ENCODE results near the gene ERICH6B. TPM values are rescaled to one million over a fixed set of nuclear protein-coding genes. Genes with fewer than 3 reads are reported as not detected.

ERICH6B gene
- total RNA-seq, 1 donor from 2014 or later = not detected

- Mint-ChIP-seq H3K36me3 (ENCODE audit: low read depth, unreplicated experiment) (peaks cover 3% of the 10 kb centered on the region), H3K4me1 (ENCODE audit: low read depth, unreplicated experiment) (no peaks in the 10 kb centered on the region), H3K9me3 (ENCODE audit: unreplicated experiment) (no peaks in the 10 kb centered on the region), H3K27me3 (ENCODE audit: low read depth, unreplicated experiment) (peaks cover 16% of the 10 kb centered on the region), H3K27ac (ENCODE audit: unreplicated experiment) (no peak overlapping the region), H3K4me3 (ENCODE audit: unreplicated experiment) (no peak overlapping the region)
- Histone ChIP-seq H3K79me2 (ENCODE audit: insufficient read depth, low read length) (no peaks in the 10 kb centered on the region), H3K27ac (ENCODE audit: low read depth, low read length) (no peak overlapping the region), H3K4me2 (ENCODE audit: low read length) (no peak overlapping the region), H3K9me3 (ENCODE audit: insufficient read depth, low read depth, low read length) (no peaks in the 10 kb centered on the region), H3K9ac (ENCODE audit: low read length) (no peak overlapping the region), H3K36me3 (ENCODE audit: insufficient read depth, low read length) (no peaks in the 10 kb centered on the region), H3K4me1 (ENCODE audit: insufficient read depth, low read length) (no peaks in the 10 kb centered on the region), H3K27me3 (ENCODE audit: insufficient read depth, low read length) (peaks cover 11% of the 10 kb centered on the region), H2AFZ (ENCODE audit: low read depth, low read length) (no peak overlapping the region), H3K4me3 (ENCODE audit: insufficient read depth, low read depth, low read length) (no peak overlapping the region), H4K20me1 (ENCODE audit: insufficient read depth, low read length) (no peaks in the 10 kb centered on the region)
- FAIRE-seq = no peak
- DNase-seq (ENCODE audit: low read depth) = no peak
- TF ChIP-seq EZH2 (IDR thresholded peaks at IDR 0.05; ENCODE audit: insufficient read depth, low read length) = no peak
- TF ChIP-seq, protein P1, sequence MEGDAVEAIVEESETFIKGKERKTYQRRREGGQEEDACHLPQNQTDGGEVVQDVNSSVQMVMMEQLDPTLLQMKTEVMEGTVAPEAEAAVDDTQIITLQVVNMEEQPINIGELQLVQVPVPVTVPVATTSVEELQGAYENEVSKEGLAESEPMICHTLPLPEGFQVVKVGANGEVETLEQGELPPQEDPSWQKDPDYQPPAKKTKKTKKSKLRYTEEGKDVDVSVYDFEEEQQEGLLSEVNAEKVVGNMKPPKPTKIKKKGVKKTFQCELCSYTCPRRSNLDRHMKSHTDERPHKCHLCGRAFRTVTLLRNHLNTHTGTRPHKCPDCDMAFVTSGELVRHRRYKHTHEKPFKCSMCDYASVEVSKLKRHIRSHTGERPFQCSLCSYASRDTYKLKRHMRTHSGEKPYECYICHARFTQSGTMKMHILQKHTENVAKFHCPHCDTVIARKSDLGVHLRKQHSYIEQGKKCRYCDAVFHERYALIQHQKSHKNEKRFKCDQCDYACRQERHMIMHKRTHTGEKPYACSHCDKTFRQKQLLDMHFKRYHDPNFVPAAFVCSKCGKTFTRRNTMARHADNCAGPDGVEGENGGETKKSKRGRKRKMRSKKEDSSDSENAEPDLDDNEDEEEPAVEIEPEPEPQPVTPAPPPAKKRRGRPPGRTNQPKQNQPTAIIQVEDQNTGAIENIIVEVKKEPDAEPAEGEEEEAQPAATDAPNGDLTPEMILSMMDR (IDR thresholded peaks at IDR 0.05; ENCODE audit: insufficient read depth, low read depth, low read length) = no peak
Observed at GRCh38 chr13:45545686-45546409, 69.7 kb downstream of the ERICH6B start.

GRCh38 chr13:45544520-45544919, 71.0 kb downstream of the ERICH6B start:
- Histone ChIP-seq H3K27me3 (ENCODE audit: insufficient read depth, low read length) (peaks cover 11% of the 10 kb centered on the region), H3K36me3 (ENCODE audit: insufficient read depth, low read length) (no peaks in the 10 kb centered on the region), H3K27ac (ENCODE audit: low read depth, low read length) (no peak overlapping the region), H3K4me1 (ENCODE audit: insufficient read depth, low read length) (no peaks in the 10 kb centered on the region), H4K20me1 (ENCODE audit: insufficient read depth, low read length) (no peaks in the 10 kb centered on the region), H3K4me2 (ENCODE audit: low read length) (no peak overlapping the region), H3K79me2 (ENCODE audit: insufficient read depth, low read length) (no peaks in the 10 kb centered on the region), H3K4me3 (ENCODE audit: insufficient read depth, low read depth, low read length) (no peak overlapping the region), H3K9me3 (ENCODE audit: insufficient read depth, low read depth, low read length) (no peaks in the 10 kb centered on the region), H3K9ac (ENCODE audit: low read length) (no peak overlapping the region), H2AFZ (ENCODE audit: low read depth, low read length) (no peak overlapping the region)
- Mint-ChIP-seq H3K4me3 (ENCODE audit: unreplicated experiment) (no peak overlapping the region), H3K9me3 (ENCODE audit: unreplicated experiment) (no peaks in the 10 kb centered on the region), H3K27ac (ENCODE audit: unreplicated experiment) (no peak overlapping the region), H3K4me1 (ENCODE audit: low read depth, unreplicated experiment) (no peaks in the 10 kb centered on the region), H3K27me3 (ENCODE audit: low read depth, unreplicated experiment) (peaks cover 10% of the 10 kb centered on the region), H3K36me3 (ENCODE audit: low read depth, unreplicated experiment) (peaks cover 3% of the 10 kb centered on the region)
- DNase-seq (ENCODE audit: low read depth) (no peak), FAIRE-seq (no peak)
- TF ChIP-seq, protein P1 (IDR thresholded peaks at IDR 0.05; ENCODE audit: insufficient read depth, low read depth, low read length) = no peak
- no peak for TF ChIP-seq EZH2 (IDR thresholded peaks at IDR 0.05; ENCODE audit: insufficient read depth, low read length)

GRCh38 chr13:45542878-45543277, 72.7 kb downstream of the ERICH6B start:
- no peak for DNase-seq (ENCODE audit: low read depth)
- H3K27me3 ChIP-seq (ENCODE audit: insufficient read depth, low read length) = peaks cover 8% of the 10 kb centered on the region
- H3K4me2 ChIP-seq (ENCODE audit: low read length) = no peak overlapping the region
- H3K4me3 ChIP-seq (ENCODE audit: insufficient read depth, low read depth, low read length) = no peak overlapping the region
- no peaks in the 10 kb centered on the region for H3K9me3 ChIP-seq (ENCODE audit: insufficient read depth, low read depth, low read length)
- Mint-ChIP-seq H3K27ac (ENCODE audit: unreplicated experiment) (peak overlapping the region; percentile 47), H3K36me3 (ENCODE audit: low read depth, unreplicated experiment) (peaks cover 3% of the 10 kb centered on the region), H3K4me1 (ENCODE audit: low read depth, unreplicated experiment) (no peaks in the 10 kb centered on the region), H3K4me3 (ENCODE audit: unreplicated experiment) (no peak overlapping the region), H3K9me3 (ENCODE audit: unreplicated experiment) (no peaks in the 10 kb centered on the region), H3K27me3 (ENCODE audit: low read depth, unreplicated experiment) (peaks cover 2% of the 10 kb centered on the region)
- no peaks in the 10 kb centered on the region for H3K79me2 ChIP-seq (ENCODE audit: insufficient read depth, low read length)
- no peaks in the 10 kb centered on the region for H3K4me1 ChIP-seq (ENCODE audit: insufficient read depth, low read length)
- H2AFZ ChIP-seq (ENCODE audit: low read depth, low read length) = no peak overlapping the region
- no peak overlapping the region for H3K27ac ChIP-seq (ENCODE audit: low read depth, low read length)
- no peaks in the 10 kb centered on the region for H4K20me1 ChIP-seq (ENCODE audit: insufficient read depth, low read length)
- H3K9ac ChIP-seq (ENCODE audit: low read length) = no peak overlapping the region
- H3K36me3 ChIP-seq (ENCODE audit: insufficient read depth, low read length) = no peaks in the 10 kb centered on the region
- TF ChIP-seq EZH2 (IDR thresholded peaks at IDR 0.05; ENCODE audit: insufficient read depth, low read length) = no peak
- TF ChIP-seq, protein P1 (IDR thresholded peaks at IDR 0.05; ENCODE audit: insufficient read depth, low read depth, low read length) = no peak
- no peak for FAIRE-seq
